Left colon (tissue), 2 donors: ENCODE results near the gene ABCB6. TPM values are rescaled to one million over a fixed set of nuclear protein-coding genes. Genes with fewer than 3 reads are reported as not detected.

Experiments used
- ATAC-seq: fragments of 200-7000 bp; cut with Tn5 transposase; one replicate; pipeline ENCODE4 v1.9.1; 2020; ENCODE audit warnings: mild to moderate bottlenecking, moderate library complexity
- DNase-seq, 2 donors: peaks; one replicate each; pipeline ENCODE4 v3.0.0-alpha.2; 2020
- intact Hi-C, 2 donors: fragments of 100-400 bp; cut with DNase I in 1 of 2; cut with micrococcal nuclease in 1 of 2; formaldehyde crosslinking; loops; one replicate each; pipeline versions ENCODE4 v1.11.2 to v1.14.0; 2022; cut with DNase I, micrococcal nuclease
- total RNA-seq, 2 donors: library from RNA; stranded (reverse); fragmentation: NEBNext Ultra II Directional; extraction: Animal tissue kit (Norgen Biotek cat#: 25700); gene quantifications; one replicate each; pipeline ENCODE4 v1.2.1, GENCODE V29; 2021
- donor health status: DM: no; HTN: no; CAD: no.
- donor health status: DM: yes; HTN: yes; CAD: no.

Gene ABCB6
- total RNA-seq, 2 donors from 2014 or later: 6.8 to 11.4 TPM

GRCh38 chr2:219247678-219248642 lies 29.2 kb upstream of the ABCB6 start:
- no peak for ATAC-seq
- DNase-seq: peak in 1 of 2 donors; percentile 19
- intact Hi-C loops: no loop called here

- intact Hi-C loops: no loop called here
- DNase-seq (no peak), ATAC-seq (no peak)
Observed at GRCh38 chr2:219246559-219246958, 27.8 kb upstream of the ABCB6 start.

DNA sequence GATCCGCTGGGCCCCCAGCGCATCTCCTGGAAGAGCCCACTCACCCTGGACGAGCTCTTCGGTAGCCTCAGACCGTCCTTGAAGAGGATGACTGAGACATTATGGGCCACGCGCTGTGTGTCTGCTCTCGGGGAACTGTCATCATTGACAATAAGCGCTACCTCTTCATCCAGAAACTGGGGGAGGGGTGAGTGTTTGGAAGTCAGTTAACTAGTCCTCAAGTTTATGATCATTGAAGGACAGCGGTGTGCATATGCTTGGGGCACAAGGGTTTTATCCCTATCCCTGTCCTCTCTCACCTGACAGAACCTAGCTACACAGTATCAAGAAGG lies 27.1 kb upstream of the ABCB6 start:
- no peak for ATAC-seq
- DNase-seq: no peak
- intact Hi-C loops: no loop called here

DNA sequence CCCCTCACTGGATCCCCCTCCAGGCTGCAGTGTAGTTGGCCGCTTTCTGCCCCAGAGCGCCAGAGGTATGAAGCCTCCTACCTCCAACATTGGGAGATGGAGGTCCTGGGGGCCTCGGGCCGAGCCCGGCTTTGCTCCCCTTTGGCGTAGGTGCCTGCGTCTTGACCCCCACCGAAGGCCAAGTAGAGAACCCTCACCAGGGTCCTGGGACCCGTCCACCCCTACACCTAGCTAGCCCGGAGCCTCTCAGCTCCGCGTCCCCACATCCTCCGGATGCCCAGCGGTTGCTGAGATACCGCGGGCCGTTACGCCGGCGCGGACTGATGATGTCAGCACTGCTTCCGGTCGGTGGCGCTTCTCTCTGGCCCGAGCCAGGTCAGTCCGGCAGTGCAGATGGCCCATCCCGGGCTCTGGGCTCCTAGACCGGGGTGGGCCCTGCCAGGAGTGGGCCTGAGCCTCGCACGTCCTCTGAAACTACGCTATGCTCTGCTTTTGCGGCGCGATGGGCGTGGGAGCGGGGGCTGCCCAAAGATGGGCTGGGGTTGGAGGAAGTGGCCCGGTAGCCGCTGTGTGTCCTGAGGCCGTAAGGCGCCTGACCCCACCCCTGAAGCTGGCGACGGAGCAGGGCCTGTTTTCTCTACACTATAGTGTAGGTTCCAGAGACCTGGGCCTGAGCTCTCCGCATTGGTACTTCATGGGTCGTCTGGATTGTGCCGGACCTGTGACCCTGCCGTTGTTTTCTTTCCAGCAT lies 26.6 kb upstream of the ABCB6 start, which contains the start of the genes GLB1L and STK16:
Gene GLB1L (minus strand): TSS at position 297 of the 751 bp plus-strand sequence. CDS start 1,871 bp downstream, outside the sequence.
Gene STK16 (plus strand): TSS at position 332 of the 751 bp plus-strand sequence. CDS start 521 bp downstream, outside the sequence.
- intact Hi-C loops: no loop called here
- peak; percentile 93 to 97 for DNase-seq
- peak; percentile 62 for ATAC-seq

DNA sequence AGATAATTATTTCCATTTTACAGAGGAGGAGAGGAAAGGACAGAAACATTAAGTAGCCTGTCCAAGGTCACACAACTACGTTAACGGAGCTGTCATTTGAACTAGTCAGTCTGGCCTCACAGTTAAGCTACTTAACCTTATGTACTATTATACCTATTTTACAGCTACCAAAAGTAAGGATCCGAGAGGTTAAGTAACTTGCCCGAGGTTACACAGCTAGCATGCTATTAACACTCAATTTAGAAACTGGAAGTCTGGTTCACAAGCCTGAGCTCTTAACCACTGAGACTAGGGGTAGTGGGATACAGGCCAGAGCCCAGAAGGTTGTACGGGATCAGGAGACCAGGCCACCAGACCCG lies 26.0 kb upstream of the ABCB6 start:
- ATAC-seq: no peak
- intact Hi-C loops: no loop called here

GRCh38 chr2:219243291-219243761 lies 24.6 kb upstream of the ABCB6 start:
- ATAC-seq: peak; percentile 55
- intact Hi-C loops: no loop called here
- DNase-seq: peak; percentile 56 to 64

More for the DNA sequence above, 26.0 kb upstream of the ABCB6 start:
- peak in 1 of 2 donors; percentile 41 for DNase-seq

DNA sequence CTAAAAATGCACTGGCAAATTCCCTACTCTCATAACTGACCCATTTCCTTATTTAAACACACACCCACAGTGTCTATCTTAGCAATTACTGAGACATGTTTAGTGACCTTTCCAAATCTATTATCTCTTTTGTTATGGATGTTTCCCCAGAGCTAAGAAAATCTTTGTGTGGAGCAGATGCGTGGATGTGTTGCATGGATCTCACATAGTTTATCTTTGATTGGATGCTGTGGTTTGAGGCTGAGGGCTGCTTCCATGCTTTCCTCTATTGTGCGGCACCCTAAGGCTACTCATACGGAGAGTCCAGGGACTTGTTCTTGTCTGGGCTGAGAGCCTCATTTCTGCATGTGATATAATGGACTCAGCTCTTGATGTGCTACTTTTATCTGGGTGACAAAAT lies 15.6 kb upstream of the ABCB6 start:
- ATAC-seq (no peak), DNase-seq (no peak)
- intact Hi-C loops: no loop called here

DNA sequence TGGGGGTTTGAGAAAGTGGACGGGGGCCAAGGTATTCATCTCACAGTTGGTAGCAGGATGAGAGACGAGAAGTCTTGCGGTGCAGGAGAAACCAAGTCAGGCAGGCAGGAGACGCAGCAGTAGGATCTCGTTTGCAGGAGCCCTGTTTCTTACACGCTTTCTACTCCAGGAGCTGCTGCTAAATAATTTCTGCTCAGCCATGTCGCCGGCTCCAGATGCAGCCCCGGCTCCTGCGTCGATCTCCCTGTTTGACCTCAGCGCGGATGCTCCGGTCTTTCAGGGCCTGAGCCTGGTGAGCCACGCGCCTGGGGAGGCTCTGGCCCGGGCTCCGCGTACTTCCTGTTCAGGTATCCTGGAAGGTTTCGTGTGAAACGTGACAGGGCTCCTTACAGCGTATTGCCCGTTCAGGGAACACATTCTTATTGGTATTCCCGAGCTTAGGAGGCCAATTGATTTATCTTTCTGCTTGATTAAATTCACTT lies 11.3 kb upstream of the ABCB6 start:
- DNase-seq (peak; percentile 66 to 75), ATAC-seq (peak; percentile 68)
- intact Hi-C loops: no loop called here

DNA sequence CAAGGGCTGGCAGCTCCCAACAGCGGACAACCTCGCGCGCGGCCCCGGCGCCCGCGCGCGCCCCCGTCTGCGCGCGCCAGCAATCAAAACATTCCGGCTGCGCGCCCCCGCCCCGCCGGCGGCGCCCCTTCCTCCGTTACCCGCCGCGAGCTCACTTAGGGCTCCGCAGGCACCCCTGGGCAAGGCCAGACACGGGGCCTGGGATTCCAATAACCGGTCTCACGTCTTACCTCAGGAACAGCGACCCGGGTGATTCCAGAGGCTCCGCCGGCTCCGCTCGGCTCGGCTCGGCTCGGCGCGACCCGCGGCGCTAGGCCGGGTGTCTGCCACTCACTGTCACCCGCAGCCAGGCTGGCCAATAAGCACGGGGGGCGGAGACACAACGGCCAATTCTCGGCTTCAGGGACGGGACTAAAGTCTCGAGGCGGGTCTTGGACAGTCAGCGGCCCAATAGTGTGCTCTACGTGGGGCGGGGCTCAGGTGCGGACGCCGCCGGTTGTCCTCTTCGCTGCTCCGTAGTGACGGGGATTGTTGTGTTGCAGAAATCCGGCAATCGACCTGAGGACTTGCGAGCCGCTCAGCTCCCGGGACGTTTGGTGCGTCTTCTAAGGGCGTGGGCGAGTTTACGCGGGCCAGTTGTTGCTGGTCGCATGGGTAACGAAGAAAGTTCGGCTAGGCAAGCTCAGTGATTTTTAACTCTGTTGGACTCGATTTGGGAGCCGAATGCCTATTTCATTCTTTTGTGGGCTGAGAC lies 10.7 kb upstream of the ABCB6 start, which contains the start of the genes ANKZF1 and ATG9A:
Gene ANKZF1 (plus strand): TSS at position 502 of the 754 bp plus-strand sequence. CDS start 452 bp downstream, outside the sequence.
Gene ATG9A (minus strand): TSS at position 332 of the 754 bp plus-strand sequence. CDS start 1,612 bp downstream, outside the sequence.
- ATAC-seq: peak; percentile 93
- intact Hi-C loops: no loop called here
- DNase-seq: peak; percentile 98 to 99

DNA sequence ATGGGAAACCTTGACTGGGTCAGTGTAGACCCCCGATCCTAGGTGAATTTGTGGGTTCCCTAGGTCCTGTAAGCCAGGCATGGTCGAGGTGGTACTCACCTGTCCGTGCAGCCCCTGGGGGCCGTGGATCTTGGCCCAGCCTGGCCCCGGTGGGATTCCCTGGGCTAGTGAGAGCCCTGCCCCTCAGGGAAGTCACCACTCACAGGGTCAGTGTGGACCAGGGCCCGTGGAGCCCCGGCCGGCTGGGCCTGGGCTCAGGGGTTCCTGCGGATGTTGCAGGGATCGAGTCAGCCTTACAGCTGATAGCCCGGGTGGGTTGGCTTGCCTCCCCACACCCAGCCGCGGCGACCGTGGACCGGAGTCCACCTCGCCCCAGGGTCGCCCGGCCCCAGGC lies 10.2 kb upstream of the ABCB6 start:
- no peak for ATAC-seq

GRCh38 chr2:219228041-219228910 lies 9.5 kb upstream of the ABCB6 start:
- DNase-seq: no peak
- ATAC-seq: no peak
- intact Hi-C loops: no loop called here

More for the DNA sequence above, 10.2 kb upstream of the ABCB6 start:
- intact Hi-C loops: no loop called here
- DNase-seq: no peak

DNA sequence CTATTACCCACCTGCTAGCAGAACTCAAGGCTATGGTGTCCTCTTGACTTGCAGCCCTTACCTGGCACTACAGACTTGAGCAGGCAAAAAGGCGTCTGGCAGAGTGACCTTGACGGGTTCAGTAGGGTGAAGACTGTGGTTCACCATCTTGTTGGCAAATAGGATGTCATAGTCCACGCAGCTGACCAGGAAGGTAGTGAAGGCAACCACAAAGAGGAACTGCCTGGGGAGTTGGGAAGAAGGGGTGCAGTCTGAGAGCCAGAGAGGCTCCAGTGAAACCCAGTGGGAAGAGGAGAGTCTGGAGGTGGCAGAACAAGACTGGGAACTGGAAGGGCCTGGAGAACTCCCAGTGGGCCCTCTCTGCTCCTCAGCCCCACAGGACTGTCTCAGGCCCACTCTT lies 6.6 kb upstream of the ABCB6 start:
- no peak for DNase-seq
- no peak for ATAC-seq
- intact Hi-C loops: no loop called here

DNA sequence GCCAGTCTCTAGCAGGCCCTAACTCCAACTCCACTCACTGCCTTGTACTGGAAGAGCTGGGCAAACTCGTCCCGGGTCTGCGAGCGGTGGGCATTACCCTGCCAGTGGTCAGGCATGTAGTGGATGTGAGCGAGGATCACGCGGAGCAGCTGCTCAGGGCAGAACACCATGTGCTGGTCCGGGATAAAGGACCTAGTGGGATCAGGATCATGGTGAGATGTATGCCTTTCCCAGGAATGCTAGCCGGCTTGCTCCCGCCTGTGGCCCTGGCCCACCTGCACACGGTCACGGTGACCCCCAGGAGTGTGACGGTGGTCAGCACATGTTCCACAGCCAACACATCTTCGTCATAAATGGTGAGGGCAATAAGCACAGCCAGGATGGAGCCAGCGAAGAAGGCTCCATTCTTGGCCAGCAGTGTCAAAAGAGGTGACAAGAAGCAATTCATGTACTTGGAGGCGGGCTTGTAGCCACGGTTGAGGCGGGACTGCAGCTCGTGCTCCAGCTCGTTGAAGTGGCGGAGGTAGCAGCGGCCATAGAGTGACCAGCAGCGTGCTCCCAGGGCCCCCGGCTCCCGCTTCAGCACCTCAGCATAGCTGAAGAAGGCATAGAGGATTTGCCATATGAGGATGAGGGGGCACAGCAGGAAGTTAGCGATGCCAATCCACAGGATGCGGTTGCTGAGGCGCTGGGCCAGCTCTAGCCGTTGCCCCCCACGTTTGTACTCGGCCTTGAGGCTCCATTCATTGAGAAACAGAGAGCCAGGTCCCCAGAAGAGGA lies 5.3 kb upstream of the ABCB6 start:
- intact Hi-C loops: no loop called here
- ATAC-seq: no peak
- DNase-seq: no peak

DNA sequence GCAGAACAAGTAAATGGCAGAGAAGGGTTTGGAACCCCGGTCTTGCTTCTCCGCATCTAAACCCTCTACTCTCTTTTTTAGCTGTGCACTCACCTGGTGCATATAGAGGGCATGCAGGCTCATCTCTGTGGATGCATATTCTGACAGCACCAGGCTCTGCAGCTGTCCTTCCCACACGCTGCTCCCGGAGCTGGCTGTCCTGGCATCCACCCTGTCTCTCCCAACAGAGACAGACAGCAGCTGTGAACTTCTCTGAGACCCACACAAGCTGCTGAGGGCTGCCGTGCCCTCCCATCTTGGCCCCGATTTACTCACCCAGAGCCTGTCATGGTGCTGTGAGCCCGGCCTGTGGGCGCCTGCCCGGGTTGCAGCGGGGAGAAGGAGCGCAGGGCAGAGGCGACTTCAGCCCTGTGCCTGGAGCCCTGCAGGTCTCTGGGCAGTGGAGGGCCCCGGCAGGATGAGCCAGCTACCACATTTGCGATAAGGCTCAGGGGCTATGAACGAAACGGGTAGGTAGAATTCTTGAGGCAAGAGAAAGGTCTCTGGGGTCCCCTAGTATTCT lies 3.3 kb upstream of the ABCB6 start:
- DNase-seq: no peak
- intact Hi-C loops: no loop called here

DNA sequence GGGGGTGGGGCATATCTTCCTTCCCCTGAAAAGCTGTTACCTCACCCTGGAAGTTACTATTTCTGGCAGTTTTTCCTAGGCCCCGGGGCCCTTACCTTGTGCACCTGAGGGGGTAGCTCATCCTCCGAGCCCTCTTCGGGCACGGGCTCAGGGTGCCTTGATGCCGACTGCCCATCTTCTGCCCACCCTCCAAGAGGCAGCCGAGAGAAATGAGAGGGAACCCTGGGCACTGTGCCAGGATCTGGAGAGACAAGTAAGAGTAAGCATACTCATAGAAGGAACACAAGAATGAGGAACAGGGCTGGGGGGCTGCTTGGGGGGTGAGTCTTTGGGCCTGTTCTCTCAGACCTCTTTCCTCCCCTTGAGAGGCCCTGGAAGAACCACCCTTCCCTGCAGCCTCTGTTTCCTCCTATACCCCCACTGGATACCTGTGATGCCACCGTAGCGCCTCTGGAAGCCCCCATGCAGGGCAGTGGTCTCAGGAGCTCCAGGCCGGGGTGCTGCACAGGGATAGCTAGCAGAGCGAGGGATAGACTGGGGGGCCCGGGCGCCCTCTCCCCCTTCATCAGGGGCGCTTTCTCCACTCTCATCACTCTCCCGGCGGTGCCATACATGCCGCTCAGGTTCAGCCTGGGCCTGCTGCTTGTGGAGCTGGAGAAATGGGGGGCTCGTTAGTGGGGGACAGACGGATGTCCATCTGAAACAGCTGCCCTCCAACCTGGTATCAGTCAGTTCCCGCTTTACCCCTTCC lies 2.1 kb upstream of the ABCB6 start:
- intact Hi-C loops: no loop called here
- no peak for DNase-seq
- no peak for ATAC-seq

More for the DNA sequence above, 3.3 kb upstream of the ABCB6 start:
- no peak for ATAC-seq
